ENCODE results near the gene HOXA11. TPM values are rescaled to one million over a fixed set of nuclear protein-coding genes. Genes with fewer than 3 reads are reported as not detected.

HOXA11 gene
- total and polyA plus RNA-seq, 2 of the 4 experiments (the other 2 are of a cell fraction): 0.05 TPM; not detected in 1

- Histone ChIP-seq H2BK20ac (ENCODE audit: low read depth, low read length) (no peak overlapping the region), H4K91ac (ENCODE audit: insufficient read depth, low read depth, low read length) (no peak overlapping the region), H3K9me3 (ENCODE audit: control insufficient read depth, insufficient read depth, low read length) (peaks cover 4% of the 10 kb centered on the region; the same call in 1 of the 2 replicates), H2BK5ac (ENCODE audit: low read depth, low read length, poor library complexity, severe bottlenecking) (no peak overlapping the region), H2AK5ac (ENCODE audit: low read depth, low read length) (no peak overlapping the region), H2BK15ac (ENCODE audit: low read depth, low read length) (no peak overlapping the region), H3K79me1 (ENCODE audit: low read depth in 1 of 2, low read length in 2 of 2) (no peaks in the 10 kb centered on the region), H4K20me1 (ENCODE audit: insufficient read depth, low read length) (no peaks in the 10 kb centered on the region), H3K4ac (ENCODE audit: low read depth, low read length) (no peak overlapping the region), H3K27ac (ENCODE audit: insufficient read depth, low read length) (no peak overlapping the region), H3K4me1 (ENCODE audit: control insufficient read depth, insufficient read depth, low read length) (no peaks in the 10 kb centered on the region), H3K4me3 (ENCODE audit: insufficient read depth, low read depth, low read length) (no peak overlapping the region), H3K18ac (ENCODE audit: low read depth, low read length) (no peak overlapping the region), H3K9ac (ENCODE audit: low read depth, low read length) (no peak overlapping the region), H2AFZ (replicated peaks; ENCODE audit: low read length, poor library complexity) (no peak overlapping the region), H4K8ac (ENCODE audit: low read depth in 2 of 2, low read length in 2 of 2) (no peak overlapping the region), H2AK9ac (replicated peaks; ENCODE audit: low read depth, low read length, poor library complexity) (no peak overlapping the region), H3K4me2 (ENCODE audit: low read depth, low read length) (no peak overlapping the region), H3K56ac (ENCODE audit: extremely low read depth, insufficient read depth, low read length) (no peak overlapping the region), H3K23ac (ENCODE audit: low read depth, low read length) (no peak overlapping the region), H4K5ac (ENCODE audit: low read depth, low read length) (no peak overlapping the region), H2BK120ac (ENCODE audit: low read depth, low read length) (no peak overlapping the region), H3K9me1 (ENCODE audit: insufficient read depth, low read length) (no peaks in the 10 kb centered on the region), H3K27me3 (ENCODE audit: control insufficient read depth, insufficient read depth, low read length) (peaks cover 74% of the 10 kb centered on the region), H3K14ac (replicated peaks; ENCODE audit: low read depth, low read length) (no peak overlapping the region), H3K36me3 (ENCODE audit: control insufficient read depth, insufficient read depth, low read length) (no peaks in the 10 kb centered on the region)
- WGBS, 2 experiments (ENCODE audit: extremely low coverage in 2 of 2, insufficient read length in 1 of 2): 7% methylated on average over 12 of the region's 61 CpGs; no CpG with 5 or more reads in 1 of the 2 experiments
- ChIA-PET POLR2A (ENCODE audit: unreplicated experiment) (no interaction called here), CTCF (interaction anchor here (0.6 kb wide), 1 partner anchor 554 kb away, joined by 3 read pairs; no protein-coding TSS in a partner anchor)
- dilution Hi-C loops (cut with HindIII; ENCODE audit: low sequenced_read_pairs, unreplicated experiment) (no loop called here), intact Hi-C loops (cut with micrococcal nuclease) (no loop called here), in situ Hi-C loops (cut with MboI; ENCODE audit: low sequenced_read_pairs) (no loop called here)
- DNase-seq (no peak), ATAC-seq (ENCODE audit: low read depth) (no peak)
- TF ChIP-seq MAZ (IDR thresholded peaks at IDR 0.05; ENCODE audit: borderline replicate concordance, low read depth, low read length) (no peak), RAD21 (IDR thresholded peaks at IDR 0.05; ENCODE audit: low read length) (no peak), MXI1 (IDR thresholded peaks at IDR 0.05; ENCODE audit: borderline replicate concordance, low read depth, low read length) (no peak), MAFK (IDR thresholded peaks at IDR 0.05; ENCODE audit: low read depth, low read length) (no peak), CHD1 (IDR thresholded peaks at IDR 0.05; ENCODE audit: low read depth, low read length) (no peak), NFE2L2 (IDR thresholded peaks at IDR 0.05; ENCODE audit: low read depth, low read length) (no peak), SMC3 (IDR thresholded peaks at IDR 0.05; ENCODE audit: low read depth, low read length) (no peak), RFX5 (IDR thresholded peaks at IDR 0.05; ENCODE audit: low read depth, low read length) (no peak), CTCF (conservative IDR thresholded peaks at IDR 0.05; ENCODE audit: low read depth, low read length) (no peak)
- TF ChIP-seq, protein P1, sequence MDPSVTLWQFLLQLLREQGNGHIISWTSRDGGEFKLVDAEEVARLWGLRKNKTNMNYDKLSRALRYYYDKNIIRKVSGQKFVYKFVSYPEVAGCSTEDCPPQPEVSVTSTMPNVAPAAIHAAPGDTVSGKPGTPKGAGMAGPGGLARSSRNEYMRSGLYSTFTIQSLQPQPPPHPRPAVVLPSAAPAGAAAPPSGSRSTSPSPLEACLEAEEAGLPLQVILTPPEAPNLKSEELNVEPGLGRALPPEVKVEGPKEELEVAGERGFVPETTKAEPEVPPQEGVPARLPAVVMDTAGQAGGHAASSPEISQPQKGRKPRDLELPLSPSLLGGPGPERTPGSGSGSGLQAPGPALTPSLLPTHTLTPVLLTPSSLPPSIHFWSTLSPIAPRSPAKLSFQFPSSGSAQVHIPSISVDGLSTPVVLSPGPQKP (IDR thresholded peaks at IDR 0.05; ENCODE audit: borderline replicate concordance, low read depth, low read length): no peak
- BruUV-seq (replicated peaks): no TSS peak
Measured at GRCh38 chr7:27224983-27225934, 40.2 kb upstream of the HOXA11 start.

All from IMR-90 (cell line).